Vein endothelial cell (primary cell): Measurements from ENCODE around the gene TCHHL1. TPM values are rescaled to one million over a fixed set of nuclear protein-coding genes. Genes with fewer than 3 reads are reported as not detected.

ENCODE experiments used
- small RNA-seq: library from RNA; depleted of rRNA; stranded (forward); fragments of <200 nt; gene quantifications from one replicate; pipeline ENCODE3, GENCODE V24; 2012
- total RNA-seq: library from RNA; depleted of rRNA; stranded (reverse); fragments of >200 nt; gene quantifications from 2 replicates; pipeline ENCODE4 v1.2.3, GENCODE V29; 2012

The TCHHL1 gene
- total RNA-seq = not detected in 2 replicates

DNA sequence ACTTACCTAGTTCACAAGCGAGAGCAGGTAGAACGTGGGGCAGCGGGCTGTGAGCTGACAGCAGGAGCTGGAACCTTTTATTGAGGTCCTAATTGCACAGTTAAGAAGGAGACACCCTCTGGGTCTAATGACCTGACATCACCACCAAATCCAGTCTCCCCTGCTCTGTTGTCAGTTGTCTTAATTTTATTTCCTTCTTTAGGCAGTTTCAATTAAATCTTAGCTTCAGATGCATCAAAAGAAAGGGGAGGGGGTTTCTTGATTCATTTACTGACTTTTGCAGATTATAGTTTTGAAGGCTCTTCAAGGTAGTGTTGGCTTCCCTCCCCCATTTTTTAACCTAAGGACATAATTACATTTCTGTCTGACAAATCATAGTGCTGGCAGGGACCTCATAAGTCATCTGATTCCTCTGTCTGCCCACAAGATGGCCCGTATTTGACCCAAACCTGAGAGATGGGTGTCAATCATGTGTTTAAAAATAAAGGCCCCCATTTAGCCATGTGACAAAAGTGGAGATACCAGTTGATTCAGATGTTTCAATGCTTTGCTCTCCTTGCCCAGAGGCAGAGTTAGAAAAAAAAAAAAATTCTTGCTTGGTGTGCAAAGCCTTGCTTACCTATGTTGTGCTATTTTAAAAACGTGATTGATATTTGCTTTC is at the start of gene TCHHL1:
TCHHL1 (minus strand) TSS at position 51 of the 661 bp plus-strand sequence. CDS start 921 bp downstream, outside the sequence.

DNA sequence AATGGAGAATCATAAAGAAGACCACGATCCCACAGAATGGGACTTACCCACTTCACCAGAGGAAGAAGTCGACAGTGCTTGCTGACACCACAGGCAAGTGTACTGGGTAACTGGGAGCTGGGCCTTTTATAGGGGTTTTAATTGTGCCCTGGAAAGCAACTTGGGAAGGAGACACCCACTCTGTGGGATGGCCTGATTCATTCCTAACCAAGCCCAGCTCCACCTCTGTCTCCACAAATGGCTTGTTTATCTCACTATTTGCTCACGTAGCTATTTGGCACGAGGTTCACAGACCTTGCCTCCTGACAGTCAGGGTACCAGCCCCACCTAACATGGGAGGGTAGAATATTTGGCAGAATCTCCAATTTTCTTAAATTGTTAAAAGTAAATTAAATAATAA is 26.5 kb upstream of the TCHHL1 start, which contains the start of gene TCHH:
TCHH (minus strand) TSS at position 101 of the 400 bp plus-strand sequence. CDS start 1,364 bp downstream, outside the sequence.

DNA sequence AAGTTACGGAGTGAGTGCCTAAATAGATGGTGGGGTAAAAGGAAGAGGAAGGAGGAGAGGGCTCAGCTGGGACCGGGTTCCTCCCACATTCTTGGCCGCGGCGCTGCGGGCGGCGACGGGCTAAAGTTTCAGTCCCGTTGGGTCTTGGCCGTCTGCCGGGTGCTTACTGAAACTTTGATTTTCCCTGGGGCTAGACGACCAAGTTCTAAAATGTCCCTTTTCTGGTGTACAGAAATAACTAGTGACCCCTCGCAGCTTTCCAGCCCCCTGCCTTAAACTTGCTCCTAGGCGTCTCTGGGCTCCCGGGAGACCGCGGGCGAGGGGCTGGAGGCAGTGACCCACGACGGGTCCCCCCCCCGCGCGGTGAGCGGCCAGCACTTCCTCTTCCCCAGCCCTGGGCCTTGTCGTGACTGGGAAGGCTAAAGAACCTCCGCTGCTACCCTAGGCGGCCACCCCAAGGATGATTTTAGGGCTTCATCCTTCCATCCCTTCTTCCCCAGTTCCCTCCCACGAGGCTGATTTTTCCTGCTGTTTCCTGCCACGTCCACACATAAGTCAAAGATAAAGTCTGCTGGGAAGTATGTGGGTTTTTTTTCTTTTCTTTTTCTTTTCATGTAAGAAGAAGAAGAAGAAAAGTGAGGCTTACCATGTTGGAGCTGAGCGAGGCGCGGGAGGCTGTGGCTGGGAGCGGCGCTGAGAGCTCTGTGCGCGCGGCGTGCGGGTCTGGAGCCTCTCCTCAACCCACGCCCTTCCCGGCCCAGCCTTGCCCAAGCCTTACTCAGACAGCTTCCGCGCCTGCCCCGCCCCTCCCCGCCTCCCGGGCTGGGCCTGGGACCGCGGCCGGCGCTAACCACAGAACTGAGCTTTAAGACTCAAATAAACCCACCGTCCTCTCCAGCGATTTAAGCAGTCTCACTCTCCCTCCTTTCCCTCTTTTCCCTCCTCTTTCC is 52.3 kb downstream of the TCHHL1 start, which contains the start of gene S100A11:
S100A11 (minus strand) TSS at position 738 of the 950 bp plus-strand sequence; CDS start at position 649, 89 bp downstream.

Small RNAs within 50 kb of the gene (small RNA-seq; reads per million reads assigned to genes)
- gene SPTLC1P4 = not detected

Other genes starting within 250 kb of the TCHHL1 start
- under 0.01 TPM in 1 of 2 replicates, not detected in the other for gene C2CD4D, start 249.2 kb downstream of the TCHHL1 start, total RNA-seq
- not detected in 2 replicates for gene THEM5, start 235.4 kb downstream of the TCHHL1 start, total RNA-seq
- 14.4 and 22.3 TPM in 2 replicates for gene THEM4, start 179.6 kb downstream of the TCHHL1 start, total RNA-seq
- 120 and 122 TPM in 2 replicates for gene S100A10, start 95.2 kb downstream of the TCHHL1 start, total RNA-seq
- 108 and 113 TPM in 2 replicates for gene S100A11, start 52.1 kb downstream of the TCHHL1 start, total RNA-seq
- gene TCHH, start 26.4 kb upstream of the TCHHL1 start, total RNA-seq = not detected in 2 replicates
- not detected in 2 replicates for gene RPTN, start 70.2 kb upstream of the TCHHL1 start, total RNA-seq
- not detected in 2 replicates for gene HRNR, start 135.1 kb upstream of the TCHHL1 start, total RNA-seq
- not detected in 2 replicates for gene FLG, start 236.2 kb upstream of the TCHHL1 start, total RNA-seq